Activated T-cell treated with anti-CD3 and anti-CD28 coated beads, Interleukin-2, amount 50 U/mL, for 24 hours (primary cell): ENCODE results near the gene IFI35.
"Not testable (repeated sequence)": the region's sequence is repeated elsewhere in the genome, so short reads cannot be mapped to it uniquely, and the experiment has no call there.

Experiments
- DNase-seq: peaks from one replicate; pipeline ENCODE4 v3.0.0-alpha.2; 2020
- H3K27ac Mint-ChIP-seq: 2 replicates; pipeline ENCODE4 v1.8.0; 2020; ENCODE audit warnings: mild to moderate bottlenecking, mixed read lengths
- H3K27me3 Mint-ChIP-seq: 2 replicates; pipeline ENCODE4 v1.8.0; 2020; ENCODE audit warnings: mixed read lengths
- H3K36me3 Mint-ChIP-seq: 2 replicates; pipeline ENCODE4 v1.8.0; 2020; ENCODE audit warnings: low read depth, mixed read lengths
- H3K4me1 Mint-ChIP-seq: 2 replicates; pipeline ENCODE4 v1.8.0; 2020; ENCODE audit warnings: low read depth, mixed read lengths
- H3K4me3 Mint-ChIP-seq: 2 replicates; pipeline ENCODE4 v1.8.0; 2020; ENCODE audit warnings: mild to moderate bottlenecking, moderate library complexity, mixed read lengths
- H3K9me3 Mint-ChIP-seq: 2 replicates; pipeline ENCODE4 v1.8.0; 2020; ENCODE audit warnings: mixed read lengths

Gene IFI35

DNA sequence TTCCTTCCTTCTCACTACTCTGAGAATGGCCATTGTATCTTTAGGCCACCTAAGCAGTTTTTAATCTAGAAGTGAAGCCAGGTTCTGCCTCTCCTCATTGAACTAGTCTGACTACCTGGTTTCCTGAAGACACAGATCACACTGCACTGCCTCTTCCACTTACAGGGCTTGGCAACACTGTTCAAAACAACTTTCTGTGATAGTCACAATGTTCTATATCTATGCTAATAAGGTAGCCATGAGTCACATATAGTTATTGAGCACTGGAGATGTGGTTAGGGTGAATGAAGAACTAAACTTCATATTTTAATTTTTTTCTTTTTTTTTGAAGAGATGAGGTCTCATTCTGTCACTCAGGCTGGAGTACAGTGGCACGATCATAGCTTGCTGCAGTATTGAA is 45.4 kb downstream of the IFI35 start:
- H3K9me3 Mint-ChIP-seq = no peaks in the 10 kb centered on the region
- DNase-seq = no peak
- H3K27ac Mint-ChIP-seq = no peak overlapping the region
- H3K27me3 Mint-ChIP-seq = no peaks in the 10 kb centered on the region
- H3K4me3 Mint-ChIP-seq = no peak overlapping the region
- H3K4me1 Mint-ChIP-seq = no peaks in the 10 kb centered on the region
- H3K36me3 Mint-ChIP-seq = peaks cover 95% of the 10 kb centered on the region

DNA sequence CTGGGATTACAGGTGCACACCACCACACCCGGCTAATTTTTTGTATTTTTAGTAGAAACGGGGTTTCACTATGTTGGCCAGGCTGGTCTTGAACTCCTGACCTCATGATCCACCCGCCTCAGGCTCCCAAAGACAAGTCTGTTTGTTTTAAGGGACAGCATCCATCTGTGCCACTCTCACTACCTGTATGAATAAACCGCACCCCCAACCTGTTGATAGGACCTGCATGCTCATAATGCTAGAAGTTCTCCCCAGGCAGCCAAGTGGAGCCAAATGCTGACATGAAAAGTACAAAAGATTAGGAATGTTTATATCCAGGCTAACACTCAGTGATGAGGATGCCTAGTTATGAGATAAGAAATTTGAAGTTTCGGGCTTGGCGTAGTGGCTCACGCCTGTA is 46.4 kb downstream of the IFI35 start:
- H3K4me1 Mint-ChIP-seq, H3K27ac Mint-ChIP-seq, H3K4me3 Mint-ChIP-seq, H3K9me3 Mint-ChIP-seq, DNase-seq, H3K27me3 Mint-ChIP-seq: not testable (repeated sequence)
- peaks cover 87% of the 10 kb centered on the region for H3K36me3 Mint-ChIP-seq

DNA sequence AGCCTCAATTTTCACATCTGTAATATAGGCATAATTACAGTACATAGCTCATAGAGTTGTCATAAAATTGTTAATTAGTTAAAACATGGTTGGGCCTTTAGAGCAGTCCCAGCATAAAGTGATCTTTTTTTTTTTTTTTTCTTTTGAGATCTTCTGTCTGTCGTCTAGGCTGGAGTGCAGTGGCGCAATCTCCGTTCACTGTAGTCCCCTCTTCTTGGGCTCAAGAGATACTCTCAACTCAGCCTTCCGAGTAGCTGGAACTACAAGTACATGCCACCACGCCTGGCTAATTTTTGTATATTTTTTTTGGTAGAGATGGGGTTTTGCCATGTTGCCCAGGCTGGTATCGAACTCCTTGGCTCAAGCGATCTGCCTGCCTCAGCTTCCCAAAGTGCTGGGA is 49.5 kb downstream of the IFI35 start:
- Mint-ChIP-seq H3K4me1 (no peaks in the 10 kb centered on the region), H3K4me3 (no peak overlapping the region), H3K27ac (no peak overlapping the region), H3K36me3 (peaks cover 85% of the 10 kb centered on the region), H3K9me3 (no peaks in the 10 kb centered on the region), H3K27me3 (no peaks in the 10 kb centered on the region)
- DNase-seq = no peak

DNA sequence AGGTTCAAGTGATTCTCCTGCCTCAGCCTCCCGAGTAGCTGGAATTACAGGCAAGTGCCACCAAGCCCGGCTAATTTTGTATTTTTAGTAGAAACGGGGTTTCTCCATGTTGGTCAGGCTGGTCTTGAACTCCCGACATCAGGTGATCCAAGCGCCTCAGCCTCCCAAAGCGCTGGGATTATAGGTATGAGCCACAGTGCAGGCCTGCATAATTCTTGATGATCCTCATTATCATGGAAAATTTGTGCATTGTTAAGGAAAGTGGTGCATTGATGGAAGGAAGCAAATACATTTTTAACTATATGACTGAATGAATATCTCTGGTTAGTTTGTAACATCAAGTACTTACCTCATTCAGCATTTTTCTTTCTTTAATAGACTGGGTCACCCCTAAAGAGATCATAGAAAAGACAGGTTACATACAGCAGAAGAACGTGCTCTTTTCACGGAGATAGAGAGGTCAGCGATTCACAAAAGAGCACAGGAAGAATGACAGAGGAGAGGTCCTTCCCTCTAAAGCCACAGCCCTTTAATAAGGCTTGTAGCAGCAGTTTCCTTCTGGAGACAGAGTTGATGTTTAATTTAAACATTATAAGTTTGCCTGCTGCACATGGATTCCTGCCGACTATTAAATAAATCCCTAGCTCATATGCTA is 56.5 kb downstream of the IFI35 start:
- Mint-ChIP-seq H3K9me3 (no peaks in the 10 kb centered on the region), H3K36me3 (peaks cover 85% of the 10 kb centered on the region), H3K27me3 (no peaks in the 10 kb centered on the region), H3K27ac (no peak overlapping the region), H3K4me3 (no peak overlapping the region), H3K4me1 (no peaks in the 10 kb centered on the region)
- DNase-seq = no peak
